SK-N-MC (cell line): ENCODE data around the gene SLC39A2.

Source experiments
- EZH2 ChIP-seq: fragments of 200-600 bp; sonication (generic); IDR thresholded peaks from one replicate; pipeline ENCODE4 v1.6.1; 2017; ENCODE audit warnings: antibody characterized with exemption
- FOXP2 ChIP-seq: optimal IDR thresholded peaks from 2 replicates; pipeline ENCODE3; 2011; ENCODE audit warnings: mild to moderate bottlenecking, moderate library complexity; ENCODE audit not compliant: insufficient read depth; ENCODE audit errors: extremely low read length, control extremely low read depth
- POLR2AphosphoS5 ChIP-seq: IDR thresholded peaks from 2 replicates; pipeline ENCODE4 v1.6.1; 2012; ENCODE audit warnings: mild to moderate bottlenecking, low read depth, low read length, borderline replicate concordance

DNA sequence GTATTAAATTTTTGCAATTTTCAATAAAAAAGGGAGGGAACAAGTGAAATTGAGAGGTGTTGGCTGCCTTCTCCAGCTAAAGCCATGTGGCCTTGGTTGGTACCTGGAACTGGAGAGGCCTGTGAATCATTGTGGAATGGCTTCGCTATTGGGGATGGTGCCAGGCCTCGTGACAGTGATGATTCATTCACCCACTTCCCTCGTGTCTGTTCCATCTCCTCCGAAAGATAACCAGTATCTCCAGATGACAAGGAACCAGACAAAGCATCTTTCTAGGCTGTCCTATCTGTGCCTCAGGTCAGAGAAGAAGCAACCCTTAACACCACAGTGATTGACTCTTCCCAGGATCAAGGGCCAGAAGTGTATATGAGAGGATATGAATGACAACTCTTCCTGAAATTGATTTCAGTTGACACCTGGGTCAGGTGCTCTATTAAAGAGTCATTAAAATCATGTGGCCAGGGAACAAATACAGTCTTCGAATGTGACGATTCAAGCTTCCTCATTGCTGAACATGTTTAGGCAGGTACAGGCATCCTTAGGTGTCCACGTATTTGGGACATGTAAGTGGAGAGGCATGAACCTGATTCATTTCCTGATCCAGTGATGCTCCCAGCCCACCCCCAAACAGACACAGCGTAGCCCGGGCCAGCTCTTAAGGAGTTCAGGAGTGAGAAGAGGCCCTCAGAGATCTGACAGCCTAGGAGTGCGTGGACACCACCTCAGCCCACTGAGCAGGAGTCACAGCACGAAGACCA is 42.8 kb downstream of the SLC39A2 start, which contains the start of gene RNASE7:
- TF ChIP-seq POLR2AphosphoS5, result no peak
- no peak for TF ChIP-seq FOXP2
- no peak for TF ChIP-seq EZH2
